ENCODE results near the gene HOXA7. TPM values are rescaled to one million over a fixed set of nuclear protein-coding genes. Genes with fewer than 3 reads are reported as not detected.

Gene HOXA7
- total and polyA plus RNA-seq, 12 donors: 7.9 to 39.1 (median 22.7) TPM

DNA sequence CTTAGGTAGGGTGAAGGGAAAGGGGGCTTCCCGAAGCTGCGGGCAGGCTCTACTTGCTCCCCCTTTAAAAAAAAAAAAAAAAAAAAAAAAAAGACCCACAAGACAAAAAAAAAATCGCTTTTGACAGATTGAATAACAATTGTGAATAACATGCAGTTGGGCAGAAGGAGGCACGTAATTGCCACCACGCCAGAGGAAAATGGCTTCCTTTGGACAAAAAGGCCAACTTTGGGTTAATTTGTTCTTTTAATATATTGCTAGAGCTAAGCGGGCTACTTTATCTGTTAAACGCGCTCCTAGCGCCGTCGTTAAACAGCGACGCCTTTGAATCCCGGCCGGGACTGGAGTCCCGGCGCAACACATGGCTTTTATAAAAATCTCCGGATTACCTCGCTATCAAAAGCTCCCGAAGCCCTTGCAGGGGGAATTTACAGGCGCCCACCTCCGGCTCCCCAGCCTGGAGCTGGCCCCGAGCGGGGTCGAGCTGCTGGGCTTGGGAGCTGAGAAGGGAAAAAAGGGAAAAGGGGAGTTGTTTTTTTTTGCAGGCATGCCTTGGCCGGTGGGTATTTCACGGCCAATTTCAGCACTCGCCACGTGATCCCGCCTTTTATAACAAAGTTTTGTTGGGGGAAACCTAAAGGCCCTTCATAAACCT lies 27.3 kb upstream of the HOXA7 start:
- WGBS, 4 donors: 6 to 10% (median 8%) methylated on average over 30 of the region's 30 CpGs
- no peak overlapping the region for H3K27ac ChIP-seq
- peaks cover 97% of the 10 kb centered on the region for H3K27me3 ChIP-seq

DNA sequence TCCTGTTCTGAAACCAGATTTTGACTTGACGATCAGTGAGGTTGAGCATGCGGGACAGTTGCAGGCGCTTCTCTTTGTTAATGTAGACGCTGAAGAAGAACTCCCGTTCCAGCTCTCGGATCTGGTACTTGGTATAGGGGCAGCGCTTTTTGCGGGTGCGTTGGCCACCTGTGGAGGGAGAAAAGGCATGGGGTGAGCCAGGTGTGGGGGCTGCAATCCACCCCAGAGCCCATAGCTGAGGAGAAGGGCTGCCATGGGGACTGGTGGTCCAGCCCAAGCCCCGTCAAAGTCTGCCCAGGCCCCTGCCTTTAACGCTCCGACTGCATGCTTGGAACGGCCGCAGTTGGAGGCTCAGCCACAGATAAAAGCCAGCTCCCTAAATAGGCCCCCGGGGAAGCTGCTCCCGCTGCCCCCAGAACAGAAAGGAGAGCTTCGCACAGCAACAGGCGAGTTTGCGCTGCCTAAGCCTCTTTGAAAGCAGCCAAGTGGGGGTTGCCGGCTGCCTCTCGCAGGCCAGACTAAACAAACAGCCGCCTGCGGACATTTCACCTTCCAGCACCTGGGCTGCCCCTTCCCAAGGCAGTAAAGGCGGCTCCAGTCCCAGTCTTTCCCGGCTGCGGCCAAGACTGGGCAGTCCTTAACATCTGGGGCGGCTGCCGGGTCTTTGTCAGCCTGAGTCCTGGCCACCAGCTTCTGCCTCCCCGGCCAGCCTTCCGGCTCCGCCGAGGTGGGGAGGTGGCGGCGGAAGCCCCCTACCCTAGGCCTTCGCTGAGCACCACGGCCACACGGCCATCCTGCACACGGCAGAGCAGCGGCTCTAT lies 26.6 kb upstream of the HOXA7 start:
- DNase-seq: peak in 5 of 7 donors; percentile 13 to 43 (median 14)
- peaks cover 19 to 21% of the 10 kb centered on the region in 2 donors for H3K4me1 ChIP-seq (replicated peaks in 1 of 2)
- 15 to 27% (median 18%) methylated on average over 17 to 39 of the region's 39 CpGs for WGBS, 4 donors
- no peaks in the 10 kb centered on the region for H3K9me3 ChIP-seq (replicated peaks in 1 of 3)
- intact Hi-C loops (cut with DNase I): loop anchor here in 1 of 2 donors (10.0 kb wide), 1 partner anchor 1308 kb away; no protein-coding TSS in a partner anchor
- no peak overlapping the region for H3K27ac ChIP-seq
- peaks cover 97% of the 10 kb centered on the region for H3K27me3 ChIP-seq
- no peak overlapping the region for H3K4me3 ChIP-seq
- no peaks in the 10 kb centered on the region for H3K36me3 ChIP-seq (replicated peaks in 1 of 2)
- TF ChIP-seq, protein P1, sequence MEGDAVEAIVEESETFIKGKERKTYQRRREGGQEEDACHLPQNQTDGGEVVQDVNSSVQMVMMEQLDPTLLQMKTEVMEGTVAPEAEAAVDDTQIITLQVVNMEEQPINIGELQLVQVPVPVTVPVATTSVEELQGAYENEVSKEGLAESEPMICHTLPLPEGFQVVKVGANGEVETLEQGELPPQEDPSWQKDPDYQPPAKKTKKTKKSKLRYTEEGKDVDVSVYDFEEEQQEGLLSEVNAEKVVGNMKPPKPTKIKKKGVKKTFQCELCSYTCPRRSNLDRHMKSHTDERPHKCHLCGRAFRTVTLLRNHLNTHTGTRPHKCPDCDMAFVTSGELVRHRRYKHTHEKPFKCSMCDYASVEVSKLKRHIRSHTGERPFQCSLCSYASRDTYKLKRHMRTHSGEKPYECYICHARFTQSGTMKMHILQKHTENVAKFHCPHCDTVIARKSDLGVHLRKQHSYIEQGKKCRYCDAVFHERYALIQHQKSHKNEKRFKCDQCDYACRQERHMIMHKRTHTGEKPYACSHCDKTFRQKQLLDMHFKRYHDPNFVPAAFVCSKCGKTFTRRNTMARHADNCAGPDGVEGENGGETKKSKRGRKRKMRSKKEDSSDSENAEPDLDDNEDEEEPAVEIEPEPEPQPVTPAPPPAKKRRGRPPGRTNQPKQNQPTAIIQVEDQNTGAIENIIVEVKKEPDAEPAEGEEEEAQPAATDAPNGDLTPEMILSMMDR (IDR thresholded peaks at IDR 0.05): no peak
- no peak for TF ChIP-seq POLR2A (IDR thresholded peaks at IDR 0.05)

More for the DNA sequence above, 27.3 kb upstream of the HOXA7 start:
- Histone ChIP-seq H3K36me3 (replicated peaks in 1 of 2) (no peaks in the 10 kb centered on the region), H3K4me3 (peak overlapping the region in 1 of 4 donors; percentile 42), H3K9me3 (replicated peaks in 1 of 3) (no peaks in the 10 kb centered on the region), H3K4me1 (replicated peaks in 1 of 2) (peaks cover 19 to 29% of the 10 kb centered on the region in 2 donors)
- TF ChIP-seq POLR2A (IDR thresholded peaks at IDR 0.05): no peak
- TF ChIP-seq, protein P1 (IDR thresholded peaks at IDR 0.05): no peak
- intact Hi-C loops (cut with DNase I): loop anchor here in 1 of 2 donors (10.0 kb wide), 1 partner anchor 1309 kb away; no protein-coding TSS in a partner anchor
- peak in 5 of 7 donors; percentile 6 to 45 (median 14) for DNase-seq

DNA sequence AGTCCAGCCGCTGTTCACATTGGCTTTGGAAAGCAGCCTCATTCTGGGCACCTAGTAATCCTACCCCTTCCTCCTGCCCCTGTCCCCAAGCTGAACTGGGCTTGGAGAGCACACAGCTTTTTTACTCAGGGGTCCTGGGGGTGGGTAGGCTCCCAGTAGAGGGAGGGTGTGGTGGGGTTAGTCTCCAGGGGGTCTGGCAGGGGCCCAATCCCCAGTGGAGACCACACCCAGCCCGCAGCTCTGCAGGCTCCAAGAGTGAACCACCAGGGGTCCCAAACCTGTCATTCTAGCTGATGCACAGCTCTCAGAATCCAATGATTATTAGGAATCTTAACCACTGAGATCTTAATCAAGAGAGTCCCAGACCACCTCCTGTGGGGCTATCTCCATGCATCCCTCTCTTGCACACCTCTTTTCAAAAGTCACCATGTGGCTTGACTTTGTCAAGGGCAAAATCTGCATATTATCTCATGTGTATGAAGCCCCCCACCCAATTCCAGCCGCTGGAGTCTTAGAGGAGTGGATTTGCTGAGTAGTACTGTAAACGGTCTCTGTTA lies 25.9 kb upstream of the HOXA7 start:
- no peaks in the 10 kb centered on the region for H3K9me3 ChIP-seq (replicated peaks in 1 of 3)
- H3K4me1 ChIP-seq (replicated peaks in 1 of 2): peaks cover 19% of the 10 kb centered on the region in 2 donors
- intact Hi-C loops (cut with DNase I): loop anchor here in 1 of 2 donors (10.0 kb wide), 1 partner anchor 1308 kb away; no protein-coding TSS in a partner anchor
- 36 to 56% (median 47%) methylated on average over 4 of the region's 4 CpGs for WGBS, 4 donors
- DNase-seq: peak in 5 of 7 donors; percentile 6 to 36 (median 13)
- no peak overlapping the region for H3K27ac ChIP-seq
- peaks cover 94% of the 10 kb centered on the region for H3K27me3 ChIP-seq
- TF ChIP-seq, protein P1 (IDR thresholded peaks at IDR 0.05): no peak
- no peak for TF ChIP-seq POLR2A (IDR thresholded peaks at IDR 0.05)
- no peak overlapping the region for H3K4me3 ChIP-seq
- H3K36me3 ChIP-seq (replicated peaks in 1 of 2): no peaks in the 10 kb centered on the region

DNA sequence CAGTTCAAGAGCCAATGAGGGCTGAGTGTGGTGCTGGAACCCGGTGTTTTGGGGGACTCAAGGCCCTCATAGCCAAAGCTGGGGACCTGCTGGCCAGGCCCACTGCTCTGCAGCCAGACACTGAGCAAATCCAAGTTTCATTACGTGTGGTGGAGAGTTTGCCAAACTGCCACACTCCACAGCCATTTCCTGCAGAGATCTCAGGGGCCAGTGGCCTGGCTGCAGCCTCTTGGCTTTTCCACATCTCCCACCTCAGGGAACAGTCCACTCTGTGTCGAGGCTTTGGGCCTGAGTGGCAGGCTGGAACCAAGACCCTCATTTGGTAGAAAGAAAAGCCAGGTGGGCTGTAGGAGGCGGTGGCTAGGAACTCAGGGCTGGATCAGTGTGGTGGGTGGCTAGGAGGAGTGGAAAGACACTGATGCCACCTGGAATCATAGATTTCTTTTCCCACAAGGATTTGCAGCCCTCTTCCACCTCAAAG lies 25.4 kb upstream of the HOXA7 start:
- DNase-seq: peak in 3 of 7 donors; percentile 9 to 42 (median 13)
- WGBS, 4 donors: 69 to 86% (median 77%) methylated on average over 4 of the region's 4 CpGs
- intact Hi-C loops (cut with DNase I): loop anchor here in 1 of 2 donors (10.0 kb wide), 1 partner anchor 1307 kb away; no protein-coding TSS in a partner anchor
- Histone ChIP-seq H3K36me3 (replicated peaks in 1 of 2) (no peaks in the 10 kb centered on the region), H3K27ac (no peak overlapping the region), H3K9me3 (replicated peaks in 1 of 3) (no peaks in the 10 kb centered on the region), H3K4me3 (no peak overlapping the region), H3K27me3 (peaks cover 89% of the 10 kb centered on the region), H3K4me1 (replicated peaks in 1 of 2) (peaks cover 19% of the 10 kb centered on the region in 2 donors)
- TF ChIP-seq, protein P1 (IDR thresholded peaks at IDR 0.05): no peak
- no peak for TF ChIP-seq POLR2A (IDR thresholded peaks at IDR 0.05)
